ENCODE data around the gene KPRP. TPM values are rescaled to one million over a fixed set of nuclear protein-coding genes. Genes with fewer than 3 reads are reported as not detected.

Gene KPRP
- total RNA-seq, 3 donors from 2014 or later (not counting 1 experiment from before 2014, with no cell fraction given) = not detected

DNA sequence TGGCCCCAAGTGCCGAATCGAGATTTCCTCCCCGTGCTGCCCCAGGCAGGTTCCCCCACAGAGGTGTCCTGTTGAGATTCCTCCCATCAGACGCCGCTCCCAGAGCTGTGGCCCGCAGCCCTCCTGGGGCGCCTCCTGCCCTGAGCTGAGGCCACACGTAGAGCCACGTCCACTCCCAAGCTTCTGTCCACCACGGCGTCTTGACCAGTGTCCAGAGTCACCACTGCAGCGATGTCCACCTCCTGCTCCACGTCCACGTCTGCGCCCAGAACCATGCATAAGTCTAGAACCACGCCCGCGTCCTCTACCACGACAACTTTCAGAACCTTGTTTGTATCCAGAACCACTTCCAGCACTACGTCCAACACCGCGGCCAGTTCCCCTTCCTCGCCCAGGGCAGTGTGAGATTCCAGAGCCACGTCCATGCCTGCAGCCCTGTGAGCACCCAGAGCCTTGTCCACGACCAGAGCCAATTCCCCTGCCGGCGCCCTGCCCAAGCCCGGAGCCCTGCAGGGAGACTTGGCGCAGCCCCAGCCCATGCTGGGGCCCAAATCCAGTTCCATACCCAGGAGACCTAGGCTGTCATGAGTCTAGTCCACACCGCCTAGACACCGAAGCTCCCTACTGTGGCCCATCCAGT, 2.8 kb downstream of the KPRP start:
- H3K36me3 ChIP-seq (ENCODE audit: control insufficient read depth, insufficient read depth, low read length) = no peaks in the 10 kb centered on the region
- H3K9me3 ChIP-seq (ENCODE audit: control insufficient read depth, insufficient read depth, low read length) = no peaks in the 10 kb centered on the region
- TF ChIP-seq, protein P1, sequence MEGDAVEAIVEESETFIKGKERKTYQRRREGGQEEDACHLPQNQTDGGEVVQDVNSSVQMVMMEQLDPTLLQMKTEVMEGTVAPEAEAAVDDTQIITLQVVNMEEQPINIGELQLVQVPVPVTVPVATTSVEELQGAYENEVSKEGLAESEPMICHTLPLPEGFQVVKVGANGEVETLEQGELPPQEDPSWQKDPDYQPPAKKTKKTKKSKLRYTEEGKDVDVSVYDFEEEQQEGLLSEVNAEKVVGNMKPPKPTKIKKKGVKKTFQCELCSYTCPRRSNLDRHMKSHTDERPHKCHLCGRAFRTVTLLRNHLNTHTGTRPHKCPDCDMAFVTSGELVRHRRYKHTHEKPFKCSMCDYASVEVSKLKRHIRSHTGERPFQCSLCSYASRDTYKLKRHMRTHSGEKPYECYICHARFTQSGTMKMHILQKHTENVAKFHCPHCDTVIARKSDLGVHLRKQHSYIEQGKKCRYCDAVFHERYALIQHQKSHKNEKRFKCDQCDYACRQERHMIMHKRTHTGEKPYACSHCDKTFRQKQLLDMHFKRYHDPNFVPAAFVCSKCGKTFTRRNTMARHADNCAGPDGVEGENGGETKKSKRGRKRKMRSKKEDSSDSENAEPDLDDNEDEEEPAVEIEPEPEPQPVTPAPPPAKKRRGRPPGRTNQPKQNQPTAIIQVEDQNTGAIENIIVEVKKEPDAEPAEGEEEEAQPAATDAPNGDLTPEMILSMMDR (IDR thresholded peaks at IDR 0.05) = no peak
- H3K4me3 Mint-ChIP-seq = no peak overlapping the region
- no peak overlapping the region for H3K4me3 ChIP-seq (ENCODE audit: low read length)
- H3K4me1 ChIP-seq (ENCODE audit: control insufficient read depth, insufficient read depth, low read length) = no peaks in the 10 kb centered on the region
- H3K9me3 Mint-ChIP-seq = no peaks in the 10 kb centered on the region
- H3K36me3 Mint-ChIP-seq = no peaks in the 10 kb centered on the region
- DNase-seq (no peak), ATAC-seq (no peak)
- H3K27me3 Mint-ChIP-seq (ENCODE audit: low read depth in 2 of 2) = peaks cover 15 to 21% of the 10 kb centered on the region in 2 donors
- H3K27ac Mint-ChIP-seq = no peak overlapping the region
- WGBS (ENCODE audit: insufficient coverage) = 90% methylated on average over 31 of the region's 31 CpGs
- H3K27me3 ChIP-seq (ENCODE audit: control insufficient read depth, insufficient read depth, low read length) = peaks cover 2% of the 10 kb centered on the region
- no peaks in the 10 kb centered on the region for H3K4me1 Mint-ChIP-seq
- intact Hi-C loops (cut with micrococcal nuclease) = no loop called here
- H3K27ac ChIP-seq (ENCODE audit: low read length) = no peak overlapping the region

DNA sequence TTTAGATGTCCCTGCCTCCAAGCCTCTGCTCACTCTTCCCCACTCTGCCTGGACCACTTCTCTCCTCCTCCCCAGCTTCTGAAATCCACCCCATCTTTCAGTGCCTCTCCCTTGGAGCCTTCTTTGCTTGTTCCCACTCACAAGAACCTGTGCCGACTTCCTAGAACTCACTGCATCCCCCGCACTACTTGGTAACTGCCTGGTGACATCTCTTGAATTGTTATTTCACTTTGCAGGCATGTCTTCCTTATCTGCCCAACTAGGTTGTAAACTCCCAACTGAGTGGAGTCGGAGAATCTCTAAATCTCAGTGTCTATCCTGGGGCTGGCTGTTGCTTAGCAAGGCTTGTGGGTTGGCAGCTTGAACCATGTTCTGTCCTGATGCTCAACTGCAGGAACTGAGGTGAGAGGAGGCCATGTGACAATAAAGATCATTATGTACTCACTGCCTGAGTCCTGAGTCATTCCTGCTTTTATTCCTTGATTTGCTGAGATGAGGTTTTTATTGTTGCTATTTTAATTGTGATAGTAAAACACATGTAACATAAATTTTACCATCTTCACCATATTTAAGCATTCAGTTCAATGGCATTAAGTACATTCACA, 3.9 kb downstream of the KPRP start:
- TF ChIP-seq, protein P1 (IDR thresholded peaks at IDR 0.05) = no peak
- Mint-ChIP-seq H3K36me3 (no peaks in the 10 kb centered on the region), H3K9me3 (no peaks in the 10 kb centered on the region), H3K4me1 (no peaks in the 10 kb centered on the region), H3K27me3 (ENCODE audit: low read depth in 2 of 2) (peaks cover 9 to 15% of the 10 kb centered on the region in 2 donors), H3K4me3 (no peak overlapping the region), H3K27ac (no peak overlapping the region)
- 86% methylated on average over 3 of the region's 3 CpGs for WGBS (ENCODE audit: insufficient coverage)
- DNase-seq (no peak), ATAC-seq (no peak)
- H3K27ac ChIP-seq (ENCODE audit: low read length) = no peak overlapping the region
- no peaks in the 10 kb centered on the region for H3K9me3 ChIP-seq (ENCODE audit: control insufficient read depth, insufficient read depth, low read length)
- H3K36me3 ChIP-seq (ENCODE audit: control insufficient read depth, insufficient read depth, low read length) = no peaks in the 10 kb centered on the region
- H3K4me3 ChIP-seq (ENCODE audit: low read length) = no peak overlapping the region
- intact Hi-C loops (cut with micrococcal nuclease) = no loop called here
- H3K4me1 ChIP-seq (ENCODE audit: control insufficient read depth, insufficient read depth, low read length) = no peaks in the 10 kb centered on the region
- H3K27me3 ChIP-seq (ENCODE audit: control insufficient read depth, insufficient read depth, low read length) = no peaks in the 10 kb centered on the region

DNA sequence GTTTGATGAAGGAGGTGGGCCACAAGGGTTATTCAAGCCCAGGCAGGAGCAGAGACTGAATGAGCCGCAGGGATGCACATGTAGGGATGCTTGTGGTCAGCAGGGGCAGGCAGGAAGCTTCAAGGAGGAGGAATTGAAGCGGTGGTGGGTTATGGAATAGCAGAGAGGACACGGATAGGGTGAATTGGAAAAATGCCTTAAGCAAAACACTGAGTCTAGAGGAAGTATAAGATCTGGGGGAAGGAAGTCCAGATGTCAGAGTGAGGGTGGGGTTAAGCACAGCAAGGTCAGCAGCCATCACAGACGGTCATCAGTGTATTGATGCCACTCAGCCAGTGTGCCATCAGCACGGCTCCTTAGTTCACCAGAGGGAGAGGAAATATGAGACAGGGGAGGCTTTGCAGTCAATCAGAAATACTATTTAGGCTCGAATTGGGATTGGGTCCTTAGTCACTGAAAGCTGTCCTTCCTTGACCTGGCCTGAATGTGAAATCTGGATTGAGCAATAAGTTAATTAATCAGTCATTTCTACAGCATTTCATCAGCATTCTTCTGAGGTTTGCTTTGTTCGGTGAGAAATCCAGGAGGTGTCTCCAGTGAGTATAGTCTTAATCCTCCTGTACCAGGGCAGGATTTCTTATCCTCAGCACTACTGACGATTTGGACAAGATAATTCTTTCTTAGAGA, 11.2 kb downstream of the KPRP start:
- H3K36me3 Mint-ChIP-seq = no peaks in the 10 kb centered on the region
- intact Hi-C loops (cut with micrococcal nuclease) = no loop called here
- H3K4me3 Mint-ChIP-seq = no peak overlapping the region
- Histone ChIP-seq H3K4me1 (ENCODE audit: control insufficient read depth, insufficient read depth, low read length) (no peaks in the 10 kb centered on the region), H3K27ac (ENCODE audit: low read length) (no peak overlapping the region), H3K27me3 (ENCODE audit: control insufficient read depth, insufficient read depth, low read length) (no peaks in the 10 kb centered on the region), H3K36me3 (ENCODE audit: control insufficient read depth, insufficient read depth, low read length) (no peaks in the 10 kb centered on the region), H3K4me3 (ENCODE audit: low read length) (no peak overlapping the region), H3K9me3 (ENCODE audit: control insufficient read depth, insufficient read depth, low read length) (no peaks in the 10 kb centered on the region)
- H3K27ac Mint-ChIP-seq = no peak overlapping the region
- DNase-seq = no peak
- 66% methylated on average over 7 of the region's 8 CpGs for WGBS (ENCODE audit: insufficient coverage)
- TF ChIP-seq, protein P1 (IDR thresholded peaks at IDR 0.05) = no peak
- H3K4me1 Mint-ChIP-seq = no peaks in the 10 kb centered on the region
- H3K9me3 Mint-ChIP-seq = no peaks in the 10 kb centered on the region
- H3K27me3 Mint-ChIP-seq (ENCODE audit: low read depth in 2 of 2) = peaks cover 6 to 25% of the 10 kb centered on the region in 2 donors
- no peak for ATAC-seq

All from natural killer cell (primary cell).